ENCODE data around the gene RAP1A. TPM values are rescaled to one million over a fixed set of nuclear protein-coding genes. Genes with fewer than 3 reads are reported as not detected.

Gene RAP1A
- total RNA-seq: 100 to 1,000 TPM; 128 to 130 TPM

GRCh38 chr1:111619635-111620440 lies at the start of gene RAP1A:
Gene RAP1A (plus strand): TSS chr1:111619789. CDS start chr1:111691361, 71,572 bp downstream.
- peak; percentile 94 for DNase-seq
- POLR2A ChIA-PET: no interaction called here
- Mint-ChIP-seq H3K4me1 (peaks cover 73% of the 10 kb centered on the region), H3K27me3 (no peaks in the 10 kb centered on the region), H3K9me3 (peaks cover 9% of the 10 kb centered on the region), H3K36me3 (ENCODE audit: low read depth) (peaks cover 40% of the 10 kb centered on the region), H3K4me3 (peak within 1 kb of the TSS; percentile 93), H3K27ac (peak within 1 kb of the TSS; percentile 94)
- CTCF ChIA-PET: interaction anchor here (0.7 to 3.3 kb wide), 6 partner anchors 13 to 112 kb away, joined by 3 to 16 read pairs (median 4); no protein-coding TSS in a partner anchor

GRCh38 chr1:111569913-111570312 lies 49.7 kb upstream of the RAP1A start:
- H3K36me3 Mint-ChIP-seq (ENCODE audit: low read depth): no peaks in the 10 kb centered on the region
- POLR2A ChIA-PET: no interaction called here
- CTCF ChIA-PET: interaction anchor here (1.0 kb wide), 1 partner anchor 9 kb away, joined by 3 read pairs; no protein-coding TSS in a partner anchor

GRCh38 chr1:111570781-111571181 lies 48.8 kb upstream of the RAP1A start:
- peak; percentile 21 for DNase-seq
- H3K27ac Mint-ChIP-seq: no peak overlapping the region
- H3K36me3 Mint-ChIP-seq (ENCODE audit: low read depth): no peaks in the 10 kb centered on the region
- H3K27me3 Mint-ChIP-seq: no peaks in the 10 kb centered on the region
- no peak overlapping the region for H3K4me3 Mint-ChIP-seq
- H3K9me3 Mint-ChIP-seq: no peaks in the 10 kb centered on the region
- peaks cover 11% of the 10 kb centered on the region for H3K4me1 Mint-ChIP-seq
- POLR2A ChIA-PET: no interaction called here
- CTCF ChIA-PET: interaction anchor here (0.6 to 1.5 kb wide), 5 partner anchors 10 to 78 kb away, joined by 3 to 4 read pairs (median 3); no protein-coding TSS in a partner anchor

More at GRCh38 chr1:111569913-111570312, 49.7 kb upstream of the RAP1A start:
- Mint-ChIP-seq H3K27ac (peak overlapping the region; percentile 25), H3K27me3 (no peaks in the 10 kb centered on the region), H3K9me3 (no peaks in the 10 kb centered on the region), H3K4me1 (peaks cover 11% of the 10 kb centered on the region), H3K4me3 (no peak overlapping the region)
- no peak for DNase-seq

GRCh38 chr1:111571239-111571638 lies 48.4 kb upstream of the RAP1A start:
- Mint-ChIP-seq H3K4me3 (no peak overlapping the region), H3K36me3 (ENCODE audit: low read depth) (no peaks in the 10 kb centered on the region), H3K9me3 (no peaks in the 10 kb centered on the region), H3K4me1 (peaks cover 11% of the 10 kb centered on the region), H3K27ac (no peak overlapping the region), H3K27me3 (no peaks in the 10 kb centered on the region)
- CTCF ChIA-PET: interaction anchor here (0.6 to 1.5 kb wide), 5 partner anchors 10 to 77 kb away, joined by 3 to 4 read pairs (median 3); no protein-coding TSS in a partner anchor
- POLR2A ChIA-PET: no interaction called here
- DNase-seq: no peak

- ChIA-PET CTCF (interaction anchor here (0.9 to 1.5 kb wide), 2 partner anchors 52 to 77 kb away, joined by 3 to 4 read pairs; no protein-coding TSS in a partner anchor), POLR2A (no interaction called here)
- H3K36me3 Mint-ChIP-seq (ENCODE audit: low read depth): no peaks in the 10 kb centered on the region
- no peak overlapping the region for H3K27ac Mint-ChIP-seq
- H3K4me1 Mint-ChIP-seq: peaks cover 11% of the 10 kb centered on the region
- H3K27me3 Mint-ChIP-seq: no peaks in the 10 kb centered on the region
- DNase-seq: no peak
- no peak overlapping the region for H3K4me3 Mint-ChIP-seq
- H3K9me3 Mint-ChIP-seq: no peaks in the 10 kb centered on the region
These were observed 47.6 kb upstream of the RAP1A start for GRCh38 chr1:111571987-111572386.

- ChIA-PET CTCF (interaction anchor here (1.0 to 1.6 kb wide), 3 partner anchors 12 to 68 kb away, joined by 3 to 4 read pairs (median 3); no protein-coding TSS in a partner anchor), POLR2A (no interaction called here)
- H3K4me1 Mint-ChIP-seq: no peaks in the 10 kb centered on the region
- H3K27ac Mint-ChIP-seq: no peak overlapping the region
- H3K9me3 Mint-ChIP-seq: no peaks in the 10 kb centered on the region
- DNase-seq: no peak
- H3K4me3 Mint-ChIP-seq: no peak overlapping the region
- H3K27me3 Mint-ChIP-seq: no peaks in the 10 kb centered on the region
- H3K36me3 Mint-ChIP-seq (ENCODE audit: low read depth): no peaks in the 10 kb centered on the region
These were observed 43.0 kb upstream of the RAP1A start for GRCh38 chr1:111576547-111576946.

GRCh38 chr1:111577814-111578213 lies 41.8 kb upstream of the RAP1A start:
- no peaks in the 10 kb centered on the region for H3K27me3 Mint-ChIP-seq
- H3K36me3 Mint-ChIP-seq (ENCODE audit: low read depth): no peaks in the 10 kb centered on the region
- H3K27ac Mint-ChIP-seq: no peak overlapping the region
- CTCF ChIA-PET: interaction anchor here (1.3 to 1.6 kb wide), 2 partner anchors 15 to 70 kb away, joined by 3 to 4 read pairs; no protein-coding TSS in a partner anchor
- POLR2A ChIA-PET: no interaction called here
- H3K4me1 Mint-ChIP-seq: peaks cover 6% of the 10 kb centered on the region
- H3K9me3 Mint-ChIP-seq: no peaks in the 10 kb centered on the region
- no peak for DNase-seq
- H3K4me3 Mint-ChIP-seq: no peak overlapping the region

GRCh38 chr1:111581166-111581565 lies 38.4 kb upstream of the RAP1A start:
- H3K27ac Mint-ChIP-seq: no peak overlapping the region
- H3K9me3 Mint-ChIP-seq: no peaks in the 10 kb centered on the region
- H3K27me3 Mint-ChIP-seq: no peaks in the 10 kb centered on the region
- no peak for DNase-seq
- no peak overlapping the region for H3K4me3 Mint-ChIP-seq
- H3K36me3 Mint-ChIP-seq (ENCODE audit: low read depth): no peaks in the 10 kb centered on the region
- CTCF ChIA-PET: interaction anchor here (1.3 to 2.0 kb wide), 4 partner anchors 10 to 30 kb away, joined by 4 to 7 read pairs (median 5); no protein-coding TSS in a partner anchor
- POLR2A ChIA-PET: no interaction called here
- peaks cover 8% of the 10 kb centered on the region for H3K4me1 Mint-ChIP-seq

GRCh38 chr1:111582016-111582415 lies 37.6 kb upstream of the RAP1A start:
- DNase-seq: no peak
- no peak overlapping the region for H3K27ac Mint-ChIP-seq
- ChIA-PET POLR2A (interaction anchor here (1.0 kb wide), 1 partner anchor 11 kb away, joined by 4 read pairs; no protein-coding TSS in a partner anchor), CTCF (interaction anchor here (0.9 to 2.0 kb wide), 6 partner anchors 9 to 101 kb away, joined by 3 to 7 read pairs (median 4); no protein-coding TSS in a partner anchor)
- H3K4me3 Mint-ChIP-seq: no peak overlapping the region
- H3K9me3 Mint-ChIP-seq: no peaks in the 10 kb centered on the region
- H3K4me1 Mint-ChIP-seq: peaks cover 11% of the 10 kb centered on the region
- no peaks in the 10 kb centered on the region for H3K36me3 Mint-ChIP-seq (ENCODE audit: low read depth)
- H3K27me3 Mint-ChIP-seq: no peaks in the 10 kb centered on the region

- Mint-ChIP-seq H3K27ac (no peak overlapping the region), H3K4me1 (peaks cover 11% of the 10 kb centered on the region), H3K36me3 (ENCODE audit: low read depth) (no peaks in the 10 kb centered on the region), H3K4me3 (no peak overlapping the region), H3K9me3 (no peaks in the 10 kb centered on the region), H3K27me3 (no peaks in the 10 kb centered on the region)
- CTCF ChIA-PET: interaction anchor here (0.9 to 2.0 kb wide), 6 partner anchors 8 to 102 kb away, joined by 3 to 7 read pairs (median 4); no protein-coding TSS in a partner anchor
- POLR2A ChIA-PET: interaction anchor here (1.0 kb wide), 1 partner anchor 10 kb away, joined by 4 read pairs; no protein-coding TSS in a partner anchor
- DNase-seq: no peak
These were observed 36.7 kb upstream of the RAP1A start for GRCh38 chr1:111582644-111583618.

- no peaks in the 10 kb centered on the region for H3K9me3 Mint-ChIP-seq
- POLR2A ChIA-PET: no interaction called here
- no peak for DNase-seq
- H3K4me1 Mint-ChIP-seq: peaks cover 12% of the 10 kb centered on the region
- no peak overlapping the region for H3K4me3 Mint-ChIP-seq
- no peak overlapping the region for H3K27ac Mint-ChIP-seq
- H3K36me3 Mint-ChIP-seq (ENCODE audit: low read depth): no peaks in the 10 kb centered on the region
- CTCF ChIA-PET: interaction anchor here (0.5 to 2.0 kb wide), 4 partner anchors 12 to 87 kb away, joined by 3 to 4 read pairs (median 3); no protein-coding TSS in a partner anchor
- no peaks in the 10 kb centered on the region for H3K27me3 Mint-ChIP-seq
These were observed 34.0 kb upstream of the RAP1A start for GRCh38 chr1:111585447-111586086.

- H3K4me1 Mint-ChIP-seq: peaks cover 12% of the 10 kb centered on the region
- H3K27me3 Mint-ChIP-seq: no peaks in the 10 kb centered on the region
- H3K36me3 Mint-ChIP-seq (ENCODE audit: low read depth): no peaks in the 10 kb centered on the region
- CTCF ChIA-PET: interaction anchor here (0.5 to 2.0 kb wide), 3 partner anchors 10 to 87 kb away, joined by 3 to 7 read pairs (median 4); no protein-coding TSS in a partner anchor
- H3K4me3 Mint-ChIP-seq: no peak overlapping the region
- POLR2A ChIA-PET: no interaction called here
- DNase-seq: no peak
- no peaks in the 10 kb centered on the region for H3K9me3 Mint-ChIP-seq
- no peak overlapping the region for H3K27ac Mint-ChIP-seq
These were observed 33.5 kb upstream of the RAP1A start for GRCh38 chr1:111586112-111586511.
